GM18907 (cell line): ENCODE measurements around the gene TMEM234.
"Not testable (repeated sequence)": the region's sequence is repeated elsewhere in the genome, so short reads cannot be mapped to it uniquely, and the experiment has no call there.

Source experiments
- ATAC-seq: cut with Tn5 transposase; IDR thresholded peaks from one replicate; pipeline ENCODE4 v1.9.1; 2021; ENCODE audit warnings: mild to moderate bottlenecking, moderate library complexity; ENCODE audit not compliant: unreplicated experiment

Gene TMEM234

DNA sequence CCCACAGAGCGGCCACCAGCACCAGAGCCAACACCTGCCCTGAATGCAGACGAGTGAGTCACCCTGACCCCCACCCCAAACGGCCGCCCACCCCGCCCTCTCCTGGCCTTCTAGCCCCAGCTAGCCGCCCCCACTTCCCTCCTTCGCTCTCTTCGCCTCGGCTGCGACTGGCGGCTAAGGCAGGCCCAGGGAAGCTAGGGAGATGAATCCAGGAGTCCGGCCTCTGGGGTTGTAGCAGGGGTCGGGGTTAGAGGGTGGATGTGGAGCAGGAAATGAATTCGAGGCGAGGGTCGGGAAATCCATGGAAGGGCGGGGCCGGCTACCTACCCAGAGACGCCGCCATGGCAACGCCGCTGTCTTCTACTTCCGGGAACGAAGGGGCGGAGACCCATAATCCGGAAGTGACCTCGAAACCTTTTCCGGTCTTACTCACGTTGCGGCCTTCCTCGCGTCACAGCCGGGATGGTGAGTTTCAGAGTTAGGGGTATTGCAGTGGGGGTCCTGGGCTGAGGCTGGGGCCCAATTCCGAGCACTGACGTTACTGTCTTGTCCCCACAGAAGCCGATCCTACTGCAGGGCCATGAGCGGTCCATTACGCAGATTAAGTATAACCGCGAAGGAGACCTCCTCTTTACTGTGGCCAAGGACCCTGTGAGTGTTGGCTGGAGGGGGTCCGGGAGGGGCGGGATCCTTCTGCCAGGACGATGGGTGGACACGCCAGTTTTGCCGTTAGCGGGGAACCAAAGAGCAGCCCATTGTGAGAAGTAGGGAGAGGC lies at the start of gene TMEM234, which contains the start of gene EIF3I:
TSS of gene TMEM234 (minus strand) at position 374 of the 776 bp plus-strand sequence. CDS start at position 343, 31 bp downstream.
TSS of gene EIF3I (plus strand) at position 428 of the 776 bp plus-strand sequence. CDS start at position 463, 35 bp downstream.
- peak; percentile 90 for ATAC-seq

- ATAC-seq = no peak
Observed at GRCh38 chr1:32269744-32270143, 47.6 kb upstream of the TMEM234 start.

- ATAC-seq = no peak
Observed at GRCh38 chr1:32266921-32267591, 44.9 kb upstream of the TMEM234 start.

DNA sequence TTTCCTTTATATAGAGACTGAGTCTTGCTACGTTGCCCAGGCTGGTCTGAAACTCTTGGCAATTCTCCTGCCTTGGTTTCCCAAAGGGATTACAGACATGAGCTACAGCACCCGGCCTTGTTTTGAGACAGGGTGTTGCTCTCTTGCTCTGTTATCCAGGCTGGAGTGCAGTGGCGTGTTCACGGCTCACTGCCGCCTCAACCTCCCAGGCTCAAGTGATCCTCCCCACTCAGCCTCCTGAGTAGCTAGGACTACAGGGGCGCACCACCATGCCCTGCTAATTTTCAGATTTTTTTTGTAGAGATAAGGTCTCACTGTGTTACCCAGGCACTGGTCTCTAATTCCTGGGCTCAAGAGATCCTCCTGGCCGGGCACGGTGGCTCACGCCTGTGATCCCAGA lies 43.7 kb upstream of the TMEM234 start:
- no peak for ATAC-seq

DNA sequence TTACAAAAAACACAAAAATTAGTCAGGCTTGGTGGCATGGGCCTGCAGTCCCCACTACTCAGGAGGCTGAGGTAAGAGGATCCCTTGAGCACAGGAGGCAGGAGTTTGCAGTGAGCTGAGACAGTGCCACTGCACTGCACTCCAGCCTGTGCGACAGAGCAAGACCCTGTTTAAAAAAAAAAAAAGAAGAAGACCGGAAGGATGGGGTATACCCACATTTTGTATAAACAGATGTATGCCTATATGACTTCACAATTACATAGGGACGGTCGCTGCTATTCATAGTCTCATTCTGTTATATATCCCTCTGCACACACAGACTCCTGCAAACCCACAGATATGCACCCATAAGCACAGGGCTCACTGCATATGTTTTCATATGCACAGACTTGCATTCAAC lies 41.6 kb upstream of the TMEM234 start:
- ATAC-seq = peak; percentile 54

GRCh38 chr1:32263236-32263593 lies 41.1 kb upstream of the TMEM234 start:
- not testable (repeated sequence) for ATAC-seq

GRCh38 chr1:32257227-32257508 lies 35.0 kb upstream of the TMEM234 start:
- no peak for ATAC-seq

DNA sequence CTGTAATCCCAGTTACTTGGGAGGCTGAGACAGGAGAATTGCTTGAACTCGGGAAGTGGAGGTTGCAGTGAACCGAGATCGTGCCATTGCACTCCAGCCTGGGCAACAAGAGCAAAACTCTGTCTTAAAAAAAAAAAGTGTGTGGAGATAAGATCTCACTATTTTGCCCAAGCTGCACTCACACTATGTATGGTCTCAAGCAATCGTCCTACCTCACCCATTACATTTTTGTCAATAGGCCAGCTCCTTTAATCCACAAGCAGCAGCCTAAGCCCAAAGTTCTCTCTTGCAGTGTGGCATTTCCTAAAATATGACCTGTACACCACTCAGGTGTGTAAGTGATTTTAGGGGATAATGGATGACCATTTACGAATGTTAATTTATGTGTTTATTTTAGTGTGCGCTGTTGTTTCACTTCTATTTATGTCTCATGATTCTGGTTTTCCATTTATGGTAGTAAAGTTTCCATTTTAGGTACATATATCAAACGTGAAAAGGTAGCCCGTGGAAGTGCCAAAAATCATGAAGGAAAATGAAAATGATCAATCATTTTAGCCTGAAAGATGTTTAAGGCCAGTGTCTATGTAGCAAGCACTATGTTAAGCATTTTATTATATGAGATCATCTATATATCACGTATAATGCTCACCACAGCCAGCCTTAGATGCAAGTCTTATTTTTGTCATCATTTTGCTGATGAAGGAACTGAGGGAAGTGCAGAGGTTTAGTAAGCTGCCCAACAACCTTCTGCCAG lies 34.5 kb upstream of the TMEM234 start:
- ATAC-seq = no peak

DNA sequence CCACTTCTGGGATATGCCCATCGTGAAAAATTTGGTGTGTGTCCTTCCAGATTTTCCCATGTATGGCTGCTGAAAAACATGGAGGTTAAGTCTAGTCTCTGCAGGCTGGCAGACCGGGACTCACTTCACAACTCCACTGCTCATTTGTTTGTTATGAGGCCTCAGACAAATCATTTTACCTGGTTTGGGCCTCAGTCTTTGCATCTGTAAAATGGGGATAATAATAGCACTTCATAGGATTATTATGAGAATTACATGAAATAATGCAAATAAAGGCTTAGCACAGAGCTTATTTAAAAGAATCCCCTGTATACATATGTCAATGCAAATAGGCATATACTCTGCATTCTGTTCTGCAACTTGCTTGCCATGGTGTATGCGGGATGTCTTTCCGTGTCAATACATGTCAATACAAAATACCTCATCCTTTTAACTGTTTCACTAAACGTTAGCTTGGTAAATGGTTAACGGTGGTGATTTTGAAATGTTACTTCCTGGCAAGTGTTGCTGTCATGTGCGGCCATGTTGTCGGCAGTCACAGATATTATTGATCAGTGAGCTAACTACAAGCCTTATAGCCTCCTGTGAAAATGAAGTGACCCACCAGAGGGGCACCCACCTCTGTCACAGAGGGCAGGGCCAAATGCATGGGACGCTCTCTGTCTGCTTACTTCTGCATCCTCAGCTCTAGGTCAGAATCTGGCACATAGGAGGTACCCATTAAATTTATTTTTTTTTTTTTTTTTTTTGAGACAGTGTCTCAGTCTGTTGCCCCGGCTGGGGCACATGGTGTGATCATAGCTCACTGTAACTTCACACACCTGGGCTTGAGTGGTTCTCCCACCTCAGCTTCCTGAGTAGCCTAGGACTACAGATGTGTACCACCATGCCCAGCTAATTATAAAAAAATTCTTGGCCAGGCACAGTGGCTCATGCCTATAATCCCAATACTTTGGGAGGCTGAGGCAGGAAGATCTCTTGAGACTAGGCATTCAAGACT lies 33.2 kb upstream of the TMEM234 start:
- no peak for ATAC-seq

DNA sequence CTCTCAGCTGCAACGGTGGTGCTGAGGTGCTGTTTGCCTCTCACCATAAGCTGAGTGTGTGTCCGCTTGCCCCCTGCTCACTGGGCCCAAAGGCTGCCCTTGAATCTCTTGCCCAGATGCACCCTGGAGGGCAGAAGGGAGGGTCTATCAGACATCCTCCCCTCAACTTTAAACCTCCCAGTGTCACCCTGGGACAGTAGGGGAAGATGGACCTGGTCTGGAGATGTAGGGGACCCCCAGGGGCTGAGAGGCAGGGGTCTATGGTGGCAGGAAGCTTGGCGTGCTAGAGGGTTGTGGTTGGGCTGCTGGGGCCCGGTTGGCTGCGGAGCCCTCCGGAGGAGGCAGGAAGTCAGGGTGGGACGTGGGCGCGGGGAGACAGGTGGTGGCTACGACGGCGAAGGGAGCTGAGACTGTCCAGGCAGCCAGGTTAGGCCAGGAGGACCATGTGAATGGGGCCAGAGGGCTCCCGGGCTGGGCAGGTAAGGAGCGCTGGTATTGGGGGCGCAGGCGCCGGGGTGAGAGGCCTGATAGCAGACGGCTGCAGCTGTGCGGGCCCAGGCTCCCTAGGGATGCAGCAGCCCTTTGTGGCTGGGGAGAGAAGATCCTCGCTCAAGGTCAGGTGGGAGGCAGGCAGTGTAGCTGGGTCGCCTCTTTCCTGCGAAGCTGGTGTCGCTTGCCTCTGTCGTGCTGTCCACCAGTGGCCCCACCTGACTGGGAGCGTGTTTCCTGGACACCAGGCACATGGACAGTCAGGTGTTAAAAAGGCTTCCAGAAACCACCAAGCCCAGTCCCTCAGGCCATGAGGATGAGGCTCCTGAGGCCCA lies 29.0 kb upstream of the TMEM234 start, which contains the start of gene LCK:
TSS of gene LCK (plus strand) at position 373 of the 824 bp plus-strand sequence. CDS start 23,065 bp downstream, outside the sequence.
- peak; percentile 26 for ATAC-seq

DNA sequence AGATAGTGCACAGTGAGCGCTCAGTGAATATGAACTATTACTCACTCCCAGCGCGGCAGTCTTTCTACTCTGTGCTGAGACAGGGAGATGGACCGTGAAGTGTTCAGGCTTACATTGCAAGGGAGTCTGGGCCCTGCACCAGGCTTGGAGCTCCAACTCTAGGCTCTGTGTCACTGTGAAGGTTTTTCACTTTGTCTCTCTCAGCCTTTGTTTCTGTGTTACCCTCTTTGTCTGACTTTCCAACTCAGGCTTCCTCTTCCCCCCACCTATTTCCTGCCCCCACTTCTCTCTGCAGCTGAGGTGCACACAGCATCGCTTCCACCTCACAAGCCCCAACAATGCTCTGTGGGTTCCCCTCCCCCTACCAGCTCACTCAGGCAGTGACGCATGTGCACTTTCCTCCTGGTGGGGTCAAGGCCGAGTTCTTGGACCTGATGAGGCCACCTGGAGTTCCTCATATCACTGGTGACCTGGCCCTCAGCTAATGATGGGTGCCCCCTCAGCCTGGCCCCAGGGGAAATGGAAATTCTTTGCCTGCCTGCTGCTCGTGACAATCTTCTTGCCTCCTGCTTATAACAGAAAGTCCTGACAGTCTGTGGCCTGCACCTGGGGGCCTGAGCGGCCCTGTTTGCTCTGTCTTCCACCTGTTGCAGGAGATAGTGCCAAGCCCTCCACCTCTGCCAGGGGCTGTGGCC lies 27.8 kb upstream of the TMEM234 start:
- peak; percentile 52 for ATAC-seq

- no peak for ATAC-seq
Observed at GRCh38 chr1:32247983-32248889, 26.1 kb upstream of the TMEM234 start.

DNA sequence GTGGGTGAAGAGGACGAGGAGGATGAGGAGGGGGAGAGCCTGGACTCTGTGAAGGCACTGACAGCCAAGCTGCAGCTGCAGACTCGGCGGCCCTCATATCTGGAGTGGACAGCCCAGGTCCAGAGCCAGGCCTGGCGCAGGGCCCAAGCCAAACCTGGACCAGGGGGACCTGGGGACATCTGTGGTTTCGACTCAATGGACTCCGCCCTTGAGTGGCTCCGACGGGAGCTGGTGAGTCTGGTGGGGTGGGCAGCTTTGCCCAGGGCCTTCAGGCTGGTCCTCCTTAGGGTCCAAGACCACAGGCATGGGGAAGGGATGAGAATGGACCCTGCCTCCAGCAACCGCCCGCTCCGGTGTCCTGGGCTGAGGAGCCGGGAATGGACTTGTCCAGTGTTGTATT lies 25.3 kb upstream of the TMEM234 start:
- ATAC-seq = no peak

DNA sequence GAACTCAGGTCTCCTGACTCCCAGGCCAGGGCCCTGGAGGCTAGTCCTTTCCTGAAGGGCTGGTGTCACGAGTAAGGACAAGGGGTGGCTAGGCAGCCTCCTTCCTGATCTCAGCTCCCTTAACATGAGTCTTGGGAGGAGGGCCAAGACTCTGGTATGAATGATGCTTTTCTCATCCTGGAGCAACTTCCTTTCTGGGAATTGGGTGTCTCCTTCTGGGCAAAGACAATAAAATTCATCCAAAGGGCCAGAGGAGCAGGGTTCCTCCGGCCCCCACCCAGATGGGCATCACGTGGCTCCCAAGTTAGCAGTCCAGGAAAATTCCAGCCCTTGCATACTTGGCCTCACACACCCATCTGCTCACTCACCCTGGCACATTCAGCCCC lies 24.7 kb upstream of the TMEM234 start, which contains the start of gene FAM167B:
TSS of gene FAM167B (plus strand) at position 335 of the 386 bp plus-strand sequence. CDS start 200 bp downstream, outside the sequence.
- no peak for ATAC-seq

DNA sequence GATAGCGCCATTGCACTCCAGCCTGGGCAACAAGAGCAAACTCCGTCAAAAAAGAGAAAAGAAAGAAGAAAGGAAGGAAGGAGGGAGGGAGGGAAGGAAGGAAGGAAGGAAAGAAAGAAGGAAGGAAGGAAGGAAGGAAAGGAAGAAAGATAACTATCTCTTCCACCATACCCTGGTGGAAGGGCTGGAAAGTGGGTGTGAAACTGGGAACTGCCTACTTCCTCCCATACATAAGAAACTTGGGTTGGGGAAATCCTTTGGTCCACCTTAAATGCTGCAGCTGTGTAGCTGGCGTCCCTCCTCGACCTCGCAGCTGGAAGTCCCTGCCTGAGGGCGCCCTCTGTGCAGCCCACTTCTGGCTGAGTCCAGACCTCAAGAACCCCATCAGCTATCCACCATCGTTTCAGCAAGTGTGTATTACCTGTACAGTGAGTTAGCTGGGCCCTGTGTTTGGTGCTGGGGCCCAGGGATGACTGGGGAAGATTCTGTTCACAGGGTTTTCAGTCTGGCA lies 20.2 kb upstream of the TMEM234 start:
- ATAC-seq = no peak

GRCh38 chr1:32241001-32241763 lies 19.0 kb upstream of the TMEM234 start:
- no peak for ATAC-seq
